Naive B cell (primary cell): ENCODE results near the gene NISCH. TPM values are rescaled to one million over a fixed set of nuclear protein-coding genes. Genes with fewer than 3 reads are reported as not detected.
"Not testable (repeated sequence)": the region's sequence is repeated elsewhere in the genome, so short reads cannot be mapped to it uniquely, and the experiment has no call there.

Experiments used
- ATAC-seq, 2 donors: fragments of 150-1000 bp; cut with Tn5 transposase; 2 replicates each; pipeline ENCODE4 v1.10.0; 2021; ENCODE audit warnings: low read depth in 2 of 2, mild to moderate bottlenecking in 2 of 2, moderate library complexity in 2 of 2
- DNase-seq: peaks from one replicate; pipeline ENCODE4 v3.0.0; 2022
- H3K27ac Mint-ChIP-seq, 6 donors: one replicate each; pipeline ENCODE4 v1.8.0; 2020 to 2022; ENCODE audit warnings: mild to moderate bottlenecking in 6 of 6, mixed read lengths in 6 of 6, moderate library complexity in 5 of 6, inconsistent platforms in 2 of 6
- H3K27me3 Mint-ChIP-seq, 3 donors: one replicate each; pipeline ENCODE4 v1.8.0; 2021 to 2022; ENCODE audit warnings: mixed read lengths in 3 of 3, mild to moderate bottlenecking in 1 of 3
- H3K36me3 Mint-ChIP-seq, 2 donors: one replicate each; pipeline ENCODE4 v1.8.0; 2020 to 2022; ENCODE audit warnings: mixed read lengths in 2 of 2, inconsistent platforms in 1 of 2, mild to moderate bottlenecking in 1 of 2
- H3K4me1 Mint-ChIP-seq, 3 donors: one replicate each; pipeline ENCODE4 v1.8.0; 2020 to 2022; ENCODE audit warnings: mixed read lengths in 3 of 3, inconsistent platforms in 1 of 3, mild to moderate bottlenecking in 1 of 3, moderate library complexity in 1 of 3
- H3K4me3 Mint-ChIP-seq, 8 donors: one replicate each; pipeline ENCODE4 v1.8.0; 2020 to 2022; ENCODE audit warnings: mild to moderate bottlenecking in 8 of 8, mixed read lengths in 8 of 8, moderate library complexity in 8 of 8, inconsistent platforms in 2 of 8
- H3K9me3 Mint-ChIP-seq, 7 donors: one replicate each; pipeline ENCODE4 v1.8.0; 2020 to 2022; ENCODE audit warnings: mixed read lengths in 7 of 7, mild to moderate bottlenecking in 5 of 7, inconsistent platforms in 2 of 7, moderate library complexity in 1 of 7
- polyA plus RNA-seq, 6 donors: library from polyadenylated mRNA; unstranded; fragments of 300-500 nt; fragmentation: Illumina TruSeq; gene quantifications; one replicate each; pipeline ENCODE4 v1.2.3, GENCODE V29; 2021; ENCODE audit warnings: low read depth in 6 of 6

NISCH gene
- polyA plus RNA-seq, 6 donors from 2014 or later, result 14.4 to 27.0 (median 15.7) TPM

- Mint-ChIP-seq H3K27me3 (no peaks in the 10 kb centered on the region), H3K9me3 (no peaks in the 10 kb centered on the region), H3K27ac (no peak overlapping the region), H3K4me3 (no peak overlapping the region), H3K36me3 (no peaks in the 10 kb centered on the region), H3K4me1 (no peaks in the 10 kb centered on the region)
- DNase-seq, result no peak
- no peak for ATAC-seq
Observed at GRCh38 chr3:52524752-52525679, 69.6 kb downstream of the NISCH start.

- DNase-seq (no peak), ATAC-seq (no peak)
- no peaks in the 10 kb centered on the region for H3K4me1 Mint-ChIP-seq
- no peak overlapping the region for H3K4me3 Mint-ChIP-seq
- no peaks in the 10 kb centered on the region for H3K9me3 Mint-ChIP-seq
- H3K36me3 Mint-ChIP-seq, result no peaks in the 10 kb centered on the region
- H3K27me3 Mint-ChIP-seq, result no peaks in the 10 kb centered on the region
- H3K27ac Mint-ChIP-seq, result peak overlapping the region in 2 of 6 donors; percentile 11 to 47
Observed at GRCh38 chr3:52525680-52526561, 70.5 kb downstream of the NISCH start.

GRCh38 chr3:52526671-52527038 lies 71.3 kb downstream of the NISCH start:
- H3K4me3 Mint-ChIP-seq, H3K36me3 Mint-ChIP-seq, DNase-seq, H3K27ac Mint-ChIP-seq, H3K27me3 Mint-ChIP-seq, H3K4me1 Mint-ChIP-seq, H3K9me3 Mint-ChIP-seq, ATAC-seq: not testable (repeated sequence)

GRCh38 chr3:52527039-52527731 lies 71.8 kb downstream of the NISCH start:
- no peak for ATAC-seq
- H3K27ac Mint-ChIP-seq, result no peak overlapping the region
- H3K4me3 Mint-ChIP-seq, result no peak overlapping the region
- H3K36me3 Mint-ChIP-seq, result no peaks in the 10 kb centered on the region
- no peak for DNase-seq
- H3K27me3 Mint-ChIP-seq, result no peaks in the 10 kb centered on the region
- H3K9me3 Mint-ChIP-seq, result no peaks in the 10 kb centered on the region
- peaks cover 0 to 2% (median under 1%) of the 10 kb centered on the region in 3 donors for H3K4me1 Mint-ChIP-seq

- DNase-seq (no peak), ATAC-seq (no peak)
- Mint-ChIP-seq H3K27me3 (peaks cover 0 to 6% (median 0%) of the 10 kb centered on the region in 3 donors), H3K27ac (no peak overlapping the region), H3K4me3 (no peak overlapping the region), H3K9me3 (no peaks in the 10 kb centered on the region), H3K4me1 (peaks cover 6 to 8% (median 7%) of the 10 kb centered on the region in 3 donors), H3K36me3 (no peaks in the 10 kb centered on the region)
Observed at GRCh38 chr3:52527732-52528585, 72.6 kb downstream of the NISCH start.

GRCh38 chr3:52528586-52529375 lies 73.4 kb downstream of the NISCH start:
- Mint-ChIP-seq H3K4me1 (peaks cover 6 to 9% (median 7%) of the 10 kb centered on the region in 3 donors), H3K36me3 (no peaks in the 10 kb centered on the region), H3K27ac (peak overlapping the region in 2 of 6 donors; percentile 14 to 54), H3K4me3 (no peak overlapping the region), H3K27me3 (peaks cover 0 to 6% (median 0%) of the 10 kb centered on the region in 3 donors), H3K9me3 (no peaks in the 10 kb centered on the region)
- DNase-seq (no peak), ATAC-seq (no peak)

GRCh38 chr3:52529376-52530333 lies 74.3 kb downstream of the NISCH start:
- Mint-ChIP-seq H3K27ac (peak overlapping the region in 2 of 6 donors; percentile 12 to 45), H3K4me1 (peaks cover 6 to 13% (median 9%) of the 10 kb centered on the region in 3 donors), H3K27me3 (peaks cover 0 to 6% (median 0%) of the 10 kb centered on the region in 3 donors), H3K36me3 (no peaks in the 10 kb centered on the region), H3K4me3 (peak overlapping the region in 1 of 8 donors; percentile 33), H3K9me3 (no peaks in the 10 kb centered on the region)
- DNase-seq (no peak), ATAC-seq (no peak)

GRCh38 chr3:52530918-52531826 lies 75.8 kb downstream of the NISCH start:
- peaks cover 11 to 20% (median 18%) of the 10 kb centered on the region in 3 donors for H3K4me1 Mint-ChIP-seq
- ATAC-seq (no peak), DNase-seq (no peak)
- no peaks in the 10 kb centered on the region for H3K9me3 Mint-ChIP-seq
- no peaks in the 10 kb centered on the region for H3K36me3 Mint-ChIP-seq
- H3K4me3 Mint-ChIP-seq, result peak overlapping the region in 2 of 8 donors; percentile 66 to 79
- peaks cover 0 to 6% (median 0%) of the 10 kb centered on the region in 3 donors for H3K27me3 Mint-ChIP-seq
- no peak overlapping the region for H3K27ac Mint-ChIP-seq

- ATAC-seq (no peak), DNase-seq (no peak)
- Mint-ChIP-seq H3K27me3 (peaks cover 0 to 6% (median 0%) of the 10 kb centered on the region in 3 donors), H3K4me1 (peaks cover 11 to 26% (median 25%) of the 10 kb centered on the region in 3 donors), H3K27ac (peak overlapping the region in 3 of 6 donors; percentile 49 to 88 (median 65)), H3K9me3 (no peaks in the 10 kb centered on the region), H3K36me3 (no peaks in the 10 kb centered on the region), H3K4me3 (peak overlapping the region in 7 of 8 donors; percentile 68 to 88 (median 78))
Observed at GRCh38 chr3:52531860-52532516, 76.6 kb downstream of the NISCH start.

GRCh38 chr3:52532517-52532837 lies 77.1 kb downstream of the NISCH start:
- Mint-ChIP-seq H3K9me3 (no peaks in the 10 kb centered on the region), H3K4me3 (peak overlapping the region; percentile 69 to 88 (median 78)), H3K4me1 (peaks cover 15 to 31% (median 30%) of the 10 kb centered on the region in 3 donors), H3K36me3 (no peaks in the 10 kb centered on the region), H3K27ac (peak overlapping the region in 3 of 6 donors; percentile 49 to 88 (median 65)), H3K27me3 (peaks cover 0 to 6% (median 0%) of the 10 kb centered on the region in 3 donors)
- no peak for ATAC-seq
- no peak for DNase-seq
